SU-DHL-6 (cell line): ENCODE measurements around the gene STARD3NL.

ENCODE experiments used
- H2AFZ ChIP-seq: fragments of 200-600 bp; sonication (generic); 2 replicates; pipeline ENCODE4 v1.6.1; 2014; ENCODE audit warnings: low read depth, mild to moderate bottlenecking, moderate library complexity, mixed read lengths, antibody characterized with exemption, low read length; ENCODE audit not compliant: severe bottlenecking
- H3F3A ChIP-seq: fragments of 200-600 bp; shearing (Covaris generic); 2 replicates; pipeline ENCODE4 v1.6.0; 2016; ENCODE audit warnings: antibody characterized with exemption, mild to moderate bottlenecking; ENCODE audit not compliant: insufficient read depth
- H3K27ac ChIP-seq: fragments of 200-600 bp; sonication (generic); 2 replicates; pipeline ENCODE4 v1.5.1; 2016; ENCODE audit warnings: low read depth, mild to moderate bottlenecking, low read length, moderate library complexity, mixed read lengths
- H3K27me3 ChIP-seq: fragments of 200-600 bp; sonication (generic), shearing (Covaris generic); 2 replicates; pipeline ENCODE4 v1.6.0; 2014; ENCODE audit warnings: mild to moderate bottlenecking, low read length
- H3K36me3 ChIP-seq: fragments of 200-600 bp; sonication (generic); 2 replicates; pipeline ENCODE4 v1.6.1; 2014; ENCODE audit warnings: mild to moderate bottlenecking, low read length, mixed read lengths
- H3K4me2 ChIP-seq: fragments of 300-600, 200-600 bp; shearing (Covaris generic), sonication (generic); 2 replicates; pipeline ENCODE4 v1.6.0; 2014; ENCODE audit warnings: low read length, low read depth, mild to moderate bottlenecking; ENCODE audit not compliant: poor library complexity, severe bottlenecking
- H3K4me3 ChIP-seq: fragments of 200-600 bp; sonication (generic); 2 replicates; pipeline ENCODE4 v1.5.1; 2014; ENCODE audit warnings: antibody characterized with exemption, low read length, mild to moderate bottlenecking, mixed read lengths; ENCODE audit not compliant: insufficient read depth, poor library complexity, severe bottlenecking
- H3K79me2 ChIP-seq: fragments of 200-600 bp; sonication (generic); 2 replicates; pipeline ENCODE4 v1.6.1; 2014; ENCODE audit warnings: mild to moderate bottlenecking, low read length, moderate library complexity; ENCODE audit not compliant: insufficient read depth
- H3K9ac ChIP-seq: fragments of 200-600 bp; sonication (generic); 2 replicates; pipeline ENCODE4 v1.7.0; 2014; ENCODE audit warnings: mild to moderate bottlenecking, low read length
- H3K9me2 ChIP-seq: fragments of 200-600 bp; sonication (generic); replicated peaks from 2 replicates; pipeline ENCODE4 v1.6.1; 2014; ENCODE audit warnings: low read length; ENCODE audit not compliant: insufficient read depth
- H3K9me3 ChIP-seq: fragments of 200-600 bp; sonication (generic); 2 replicates; pipeline ENCODE4 v1.6.1; 2014; ENCODE audit warnings: low read length, mixed read lengths; ENCODE audit not compliant: insufficient read depth
- H4K20me1 ChIP-seq: fragments of 200-600 bp; sonication (generic); 2 replicates; pipeline ENCODE4 v1.6.1; 2014; ENCODE audit warnings: low read depth, mild to moderate bottlenecking, antibody characterized with exemption, low read length, moderate library complexity, mixed read lengths
- CTCF ChIP-seq: fragments of 200-600 bp; sonication (generic); IDR thresholded peaks from one replicate; pipeline ENCODE4 v1.5.1; 2017; ENCODE audit warnings: antibody characterized with exemption, mild to moderate bottlenecking, low read length, moderate library complexity; ENCODE audit not compliant: insufficient read depth, poor library complexity, severe bottlenecking
- EZH2phosphoT487 ChIP-seq: fragments of 200-600 bp; sonication (generic), shearing (Covaris generic); conservative IDR thresholded peaks from 2 replicates; pipeline ENCODE4 v1.6.1; 2018; ENCODE audit warnings: mild to moderate bottlenecking, antibody characterized with exemption, low read length, moderate library complexity, mixed read lengths

Gene STARD3NL

GRCh38 chr7:38182450-38182849, 4.4 kb downstream of the STARD3NL start:
- Histone ChIP-seq H3K9me3 (no peaks in the 10 kb centered on the region), H3K79me2 (peaks cover 43% of the 10 kb centered on the region), H3K27ac (no peak overlapping the region)

DNA sequence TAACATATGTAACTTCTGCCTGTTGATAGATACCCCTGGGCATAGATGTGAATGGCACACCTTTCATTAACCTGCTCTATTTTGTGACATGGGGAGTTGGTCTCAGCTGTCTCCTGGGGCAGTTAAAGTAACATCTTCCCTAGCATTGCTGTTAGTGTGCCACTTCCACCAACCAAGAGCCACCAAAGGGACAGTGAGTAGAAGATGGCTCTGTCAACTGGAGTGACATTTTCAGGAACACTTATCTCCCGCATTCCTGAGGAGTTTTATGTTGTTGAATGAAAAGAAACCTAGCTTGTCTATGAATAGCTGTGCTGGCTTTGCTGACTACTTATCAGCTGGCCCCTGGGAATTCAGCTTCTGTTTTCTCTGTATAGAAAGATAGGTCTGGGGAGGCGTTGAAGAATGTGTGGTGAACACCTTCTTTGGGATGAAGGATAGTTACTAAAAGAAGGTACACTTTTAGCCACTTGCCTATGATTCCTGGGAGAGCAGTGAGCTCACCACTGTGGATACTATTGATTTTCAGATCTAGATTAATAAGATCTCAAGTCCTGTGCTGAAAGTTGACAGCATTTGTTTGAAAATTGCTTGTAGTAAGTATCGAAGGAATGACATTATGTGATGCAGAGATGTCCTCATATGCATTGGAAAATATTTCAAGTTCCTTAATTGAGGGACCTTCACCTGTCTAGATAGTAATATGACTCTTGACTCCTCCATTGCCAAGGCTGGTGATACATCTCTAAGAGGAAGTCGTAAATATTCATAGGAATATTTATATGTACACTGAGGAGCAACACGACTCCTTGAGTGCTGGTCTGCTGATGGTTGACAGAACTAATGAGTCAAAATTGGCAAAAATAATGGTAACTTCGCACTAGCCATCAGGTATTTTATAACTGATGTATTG, 7.6 kb downstream of the STARD3NL start:
- no peak overlapping the region for H3K4me2 ChIP-seq
- no peaks in the 10 kb centered on the region for H3F3A ChIP-seq
- no peaks in the 10 kb centered on the region for H3K9me2 ChIP-seq
- no peak for TF ChIP-seq EZH2phosphoT487
- TF ChIP-seq CTCF: no peak
- H4K20me1 ChIP-seq: peaks cover 17% of the 10 kb centered on the region; the same call in 1 of the 2 replicates
- H3K79me2 ChIP-seq: peaks cover 58% of the 10 kb centered on the region
- H3K27me3 ChIP-seq: no peaks in the 10 kb centered on the region
- no peaks in the 10 kb centered on the region for H3K36me3 ChIP-seq
- H3K9me3 ChIP-seq: no peaks in the 10 kb centered on the region
- H3K4me3 ChIP-seq: no peak overlapping the region
- H3K27ac ChIP-seq: no peak overlapping the region
- no peak overlapping the region for H2AFZ ChIP-seq
- H3K9ac ChIP-seq: no peak overlapping the region

More at GRCh38 chr7:38182450-38182849, 4.4 kb downstream of the STARD3NL start:
- Histone ChIP-seq H3K4me3 (no peak overlapping the region), H4K20me1 (peaks cover 11% of the 10 kb centered on the region; the same call in 1 of the 2 replicates), H3K27me3 (no peaks in the 10 kb centered on the region), H3K4me2 (no peak overlapping the region), H3F3A (no peaks in the 10 kb centered on the region), H3K9ac (no peak overlapping the region), H3K9me2 (no peaks in the 10 kb centered on the region), H3K36me3 (no peaks in the 10 kb centered on the region), H2AFZ (no peak overlapping the region)
- TF ChIP-seq CTCF (no peak), EZH2phosphoT487 (no peak)

GRCh38 chr7:38186593-38187314, 8.7 kb downstream of the STARD3NL start:
- peaks cover 23% of the 10 kb centered on the region; the same call in 1 of the 2 replicates for H4K20me1 ChIP-seq
- no peak overlapping the region for H3K4me3 ChIP-seq
- H3K9me3 ChIP-seq: no peaks in the 10 kb centered on the region
- H3K4me2 ChIP-seq: no peak overlapping the region
- H3K27me3 ChIP-seq: no peaks in the 10 kb centered on the region
- no peaks in the 10 kb centered on the region for H3F3A ChIP-seq
- TF ChIP-seq CTCF (no peak), EZH2phosphoT487 (no peak)
- H3K36me3 ChIP-seq: no peaks in the 10 kb centered on the region
- no peaks in the 10 kb centered on the region for H3K9me2 ChIP-seq
- no peak overlapping the region for H2AFZ ChIP-seq
- H3K27ac ChIP-seq: no peak overlapping the region
- peaks cover 65% of the 10 kb centered on the region for H3K79me2 ChIP-seq
- H3K9ac ChIP-seq: no peak overlapping the region
